Measurements from ENCODE around the gene EYA4.

The EYA4 gene

DNA sequence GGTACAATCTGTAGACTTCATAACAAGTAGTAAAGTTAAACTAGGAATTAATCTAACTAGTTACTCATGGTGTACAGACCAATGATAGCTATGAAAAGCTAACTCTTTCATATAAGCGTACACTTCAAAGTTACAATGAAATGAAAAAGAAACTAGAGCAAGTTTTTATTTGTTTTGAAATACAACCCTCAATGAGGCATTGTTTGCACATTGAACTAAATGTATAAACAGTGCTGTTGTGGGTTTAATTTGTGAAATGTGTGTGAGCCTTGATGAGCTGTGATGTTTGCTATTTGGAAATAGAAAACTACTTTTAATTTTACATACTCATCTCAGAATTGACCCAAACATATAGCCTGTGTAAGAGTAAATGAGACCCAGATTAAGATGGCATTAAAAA, 11.1 kb upstream of the EYA4 start:
- no peak overlapping the region for H3K4me3 Mint-ChIP-seq
- H3K27ac Mint-ChIP-seq = no peak overlapping the region
- no peak for DNase-seq
- H3K27me3 Mint-ChIP-seq = no peaks in the 10 kb centered on the region
- H3K9me3 Mint-ChIP-seq = no peaks in the 10 kb centered on the region
- no peaks in the 10 kb centered on the region for H3K36me3 Mint-ChIP-seq (ENCODE audit: low read depth)
- H3K4me1 Mint-ChIP-seq (ENCODE audit: low read depth) = no peaks in the 10 kb centered on the region

DNA sequence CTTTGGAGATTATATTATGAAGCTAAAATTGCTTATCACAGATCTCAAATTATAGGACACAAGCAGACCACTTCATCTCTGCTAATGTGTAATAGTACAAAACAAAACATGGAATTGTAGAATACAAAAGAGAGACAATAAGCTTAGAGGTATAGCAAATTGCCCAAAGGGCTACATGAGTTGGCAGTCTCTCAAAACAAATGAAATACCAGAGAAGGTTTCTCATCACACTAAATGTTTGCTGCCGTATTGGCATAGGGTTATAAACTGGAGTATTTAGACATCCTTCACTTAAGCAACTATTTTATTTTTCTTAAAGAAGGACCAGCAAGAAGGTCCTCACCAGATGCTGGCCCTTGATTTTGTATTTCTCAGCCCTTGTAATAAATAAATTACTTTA, 5.9 kb upstream of the EYA4 start:
- Mint-ChIP-seq H3K9me3 (no peaks in the 10 kb centered on the region), H3K27ac (no peak overlapping the region), H3K36me3 (ENCODE audit: low read depth) (no peaks in the 10 kb centered on the region), H3K27me3 (peaks cover 12% of the 10 kb centered on the region), H3K4me3 (no peak overlapping the region), H3K4me1 (ENCODE audit: low read depth) (no peaks in the 10 kb centered on the region)
- DNase-seq = no peak

DNA sequence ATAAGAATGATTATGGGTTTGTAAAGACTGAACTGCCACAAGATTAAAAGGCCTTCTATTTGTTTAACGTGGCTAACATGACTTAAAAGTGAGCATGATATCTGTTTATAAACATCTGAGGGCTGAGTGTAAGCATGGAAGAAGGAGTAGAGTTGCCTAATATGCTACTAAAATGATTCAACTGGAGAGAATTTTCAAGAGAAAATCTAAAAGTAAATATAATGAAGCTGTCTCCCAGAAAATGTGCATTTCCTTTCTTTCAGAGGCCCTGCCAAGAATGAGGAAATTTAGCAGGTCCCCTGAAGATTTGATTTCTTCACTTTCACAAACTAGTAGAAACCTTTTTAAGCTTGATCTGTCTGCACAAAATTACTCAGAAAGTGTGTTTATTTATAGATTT, 4.2 kb upstream of the EYA4 start:
- no peak for DNase-seq
- Mint-ChIP-seq H3K4me1 (ENCODE audit: low read depth) (peaks cover 7% of the 10 kb centered on the region), H3K4me3 (no peak overlapping the region), H3K9me3 (no peaks in the 10 kb centered on the region), H3K27me3 (peaks cover 25% of the 10 kb centered on the region), H3K36me3 (ENCODE audit: low read depth) (no peaks in the 10 kb centered on the region), H3K27ac (no peak overlapping the region)

DNA sequence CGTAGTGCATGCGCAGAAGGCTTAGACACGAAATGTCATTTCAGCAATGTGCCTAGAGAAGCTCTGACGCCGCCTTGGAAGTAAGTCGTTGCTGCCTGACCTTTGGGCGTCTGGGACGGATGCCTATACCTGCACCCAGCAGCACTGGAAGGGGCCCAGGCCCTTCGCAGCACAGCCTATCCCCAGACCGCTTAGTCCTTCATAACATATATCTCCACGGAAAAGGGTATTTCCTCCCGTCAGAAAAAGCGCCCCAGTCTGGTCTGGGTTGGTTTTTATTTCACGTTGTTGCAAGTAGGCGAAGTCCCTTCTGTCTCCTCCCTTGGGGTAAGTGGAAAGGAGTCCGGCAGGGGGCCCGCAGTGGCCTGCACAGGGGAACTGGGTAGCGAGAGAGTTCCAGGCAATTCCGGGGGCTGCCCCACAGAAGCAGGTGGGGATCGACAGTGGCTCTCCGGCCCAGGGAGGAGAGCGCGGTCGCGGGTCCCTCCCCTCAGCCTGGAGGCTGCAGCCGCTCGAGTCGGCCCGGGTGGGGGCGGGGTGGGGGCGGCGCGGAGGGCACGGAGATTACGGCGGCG, 559 bp upstream of the EYA4 start:
- no peak for DNase-seq
- no peaks in the 10 kb centered on the region for H3K36me3 Mint-ChIP-seq (ENCODE audit: low read depth)
- H3K4me3 Mint-ChIP-seq = peak overlapping the region; percentile 35
- peaks cover 56% of the 10 kb centered on the region for H3K27me3 Mint-ChIP-seq
- H3K4me1 Mint-ChIP-seq (ENCODE audit: low read depth) = peaks cover 20% of the 10 kb centered on the region
- no peak overlapping the region for H3K27ac Mint-ChIP-seq
- no peaks in the 10 kb centered on the region for H3K9me3 Mint-ChIP-seq

DNA sequence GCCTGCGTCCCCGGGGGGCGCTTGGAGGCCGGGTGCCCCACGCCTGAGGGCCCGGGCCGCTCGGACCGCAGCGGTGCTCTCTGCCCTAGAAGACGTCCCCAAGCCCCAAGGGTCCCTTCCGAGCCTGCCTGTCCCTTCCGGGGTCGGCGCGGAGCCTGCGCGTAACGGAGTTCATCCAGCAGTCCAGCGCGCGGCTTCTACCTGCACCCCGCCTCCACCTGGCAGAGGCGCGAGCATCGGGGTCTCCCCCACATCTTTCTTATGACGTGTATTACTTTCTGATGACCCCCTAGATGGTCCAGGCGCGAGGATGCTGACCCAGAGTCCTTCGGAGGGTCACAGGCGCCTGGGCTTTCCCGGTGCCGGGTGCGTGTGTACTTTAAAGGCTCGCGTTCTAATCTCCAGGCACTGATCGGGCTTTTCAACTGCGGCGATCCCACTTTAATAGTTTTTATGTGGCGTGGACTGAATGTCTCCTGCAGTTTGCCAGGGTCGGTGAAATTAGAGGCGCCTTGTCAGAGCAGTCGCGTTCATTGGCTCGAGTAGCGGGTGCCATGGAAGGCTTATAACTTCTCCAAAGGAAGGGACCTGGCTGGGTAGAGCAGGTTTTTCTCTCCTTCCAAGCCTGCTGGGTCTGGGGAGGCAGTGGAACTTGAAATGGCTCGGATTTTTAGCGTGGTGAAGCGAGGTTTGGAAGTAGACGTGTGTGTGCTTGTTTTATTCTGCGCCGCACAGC, 912 bp downstream of the EYA4 start:
- peak overlapping the region; percentile 3 for H3K4me3 Mint-ChIP-seq
- peak; percentile 29 for DNase-seq
- H3K36me3 Mint-ChIP-seq (ENCODE audit: low read depth) = no peaks in the 10 kb centered on the region
- no peaks in the 10 kb centered on the region for H3K9me3 Mint-ChIP-seq
- H3K27ac Mint-ChIP-seq = no peak overlapping the region
- peaks cover 20% of the 10 kb centered on the region for H3K4me1 Mint-ChIP-seq (ENCODE audit: low read depth)
- peaks cover 60% of the 10 kb centered on the region for H3K27me3 Mint-ChIP-seq

DNA sequence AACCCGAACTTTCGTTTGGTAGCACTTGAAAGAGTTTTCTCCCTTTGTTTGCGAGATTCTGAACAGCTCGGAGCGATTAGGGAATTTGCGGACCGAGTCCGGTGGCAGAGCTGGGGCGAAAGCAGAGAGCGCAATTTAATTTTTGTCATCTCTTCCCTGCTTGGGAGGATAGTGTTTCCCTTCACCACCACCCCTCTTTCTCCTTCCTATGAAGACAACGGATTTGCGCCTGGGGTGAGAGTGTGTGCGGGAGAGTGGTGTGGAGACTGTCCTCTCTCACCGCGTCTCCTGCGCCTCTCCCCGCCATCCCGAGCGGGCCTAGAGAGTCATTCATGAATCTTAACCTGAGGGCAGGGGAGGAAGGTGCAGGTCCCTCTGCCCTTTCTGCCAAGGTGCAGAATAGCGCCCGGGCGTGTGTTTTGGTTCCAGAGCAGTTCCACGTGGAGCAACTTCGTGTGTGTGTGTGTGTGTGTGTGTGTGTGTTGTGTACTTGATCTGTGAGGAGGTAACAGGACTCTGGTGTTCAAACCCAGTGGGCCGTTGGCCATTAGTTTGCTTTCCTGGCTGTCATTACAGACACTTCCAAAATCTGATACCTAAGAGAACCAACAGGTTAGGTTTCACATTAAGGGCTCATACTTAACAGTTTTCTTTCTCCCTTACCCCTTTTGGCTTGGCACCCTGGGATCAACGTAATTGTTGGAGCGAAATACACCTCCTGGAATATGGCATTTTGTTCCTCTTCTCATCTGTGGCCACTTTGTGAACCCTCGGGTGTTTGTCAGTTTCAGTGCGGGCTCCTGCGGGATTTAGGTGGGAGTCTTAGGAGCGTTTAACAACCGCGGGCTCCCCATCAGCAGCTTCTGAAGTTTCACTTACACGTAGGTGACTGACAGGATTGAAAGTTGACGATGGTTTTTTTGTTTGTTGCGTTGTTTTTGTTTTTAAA, 1.8 kb downstream of the EYA4 start:
- H3K36me3 Mint-ChIP-seq (ENCODE audit: low read depth) = no peaks in the 10 kb centered on the region
- no peaks in the 10 kb centered on the region for H3K9me3 Mint-ChIP-seq
- peaks cover 20% of the 10 kb centered on the region for H3K4me1 Mint-ChIP-seq (ENCODE audit: low read depth)
- H3K27ac Mint-ChIP-seq = no peak overlapping the region
- H3K27me3 Mint-ChIP-seq = peaks cover 67% of the 10 kb centered on the region
- DNase-seq = no peak
- peak overlapping the region; percentile 3 for H3K4me3 Mint-ChIP-seq

DNA sequence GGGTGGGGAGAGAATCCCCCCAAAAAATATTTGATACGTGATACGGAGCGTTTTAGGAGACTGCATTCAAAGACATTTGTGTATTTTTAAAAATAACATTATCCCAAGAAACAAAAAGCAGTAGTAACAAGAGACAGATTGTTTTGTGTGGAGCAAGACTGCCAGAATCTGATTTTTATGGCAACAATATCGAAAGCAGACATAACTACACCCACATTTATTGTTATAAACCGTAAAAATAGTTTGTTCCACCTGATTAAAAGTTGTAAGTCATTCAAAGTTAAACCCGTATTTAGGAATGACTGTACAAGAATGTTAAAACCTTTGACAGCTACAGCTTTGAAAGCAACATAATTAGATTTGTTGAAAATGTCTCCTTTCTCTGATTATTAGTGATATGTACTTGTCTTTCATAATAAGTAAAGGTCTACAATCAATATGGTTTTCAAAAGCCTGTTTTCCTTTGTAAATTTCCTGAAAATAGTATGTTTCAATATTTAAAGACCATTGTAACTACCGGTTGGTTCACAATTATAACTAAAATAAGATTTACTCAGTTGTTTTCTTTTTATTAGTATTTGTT, 2.7 kb downstream of the EYA4 start:
- peaks cover 20% of the 10 kb centered on the region for H3K4me1 Mint-ChIP-seq (ENCODE audit: low read depth)
- no peak overlapping the region for H3K4me3 Mint-ChIP-seq
- H3K27me3 Mint-ChIP-seq = peaks cover 71% of the 10 kb centered on the region
- no peaks in the 10 kb centered on the region for H3K36me3 Mint-ChIP-seq (ENCODE audit: low read depth)
- no peak overlapping the region for H3K27ac Mint-ChIP-seq
- no peaks in the 10 kb centered on the region for H3K9me3 Mint-ChIP-seq
- DNase-seq = no peak

DNA sequence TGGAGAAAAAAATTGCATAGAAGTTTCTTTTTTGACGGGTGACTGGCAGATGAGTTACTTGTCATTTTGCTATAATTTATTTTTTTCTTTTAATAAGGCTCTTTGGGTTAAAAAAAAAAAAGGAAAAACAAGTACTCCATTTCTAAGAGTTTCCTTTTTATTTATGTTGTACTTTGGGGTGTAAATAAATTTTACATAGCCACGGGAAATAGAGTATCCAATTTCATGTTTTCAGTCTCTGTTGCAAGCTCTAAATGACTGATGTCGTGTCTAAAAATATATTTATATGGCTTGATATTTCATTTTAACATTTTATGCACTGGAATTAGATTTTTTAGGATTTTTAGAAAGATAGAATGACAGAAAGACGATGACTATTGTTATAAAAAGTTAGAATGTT, 3.4 kb downstream of the EYA4 start:
- Mint-ChIP-seq H3K36me3 (ENCODE audit: low read depth) (no peaks in the 10 kb centered on the region), H3K4me3 (no peak overlapping the region), H3K9me3 (no peaks in the 10 kb centered on the region), H3K27me3 (peaks cover 72% of the 10 kb centered on the region), H3K27ac (no peak overlapping the region), H3K4me1 (ENCODE audit: low read depth) (peaks cover 20% of the 10 kb centered on the region)
- no peak for DNase-seq

DNA sequence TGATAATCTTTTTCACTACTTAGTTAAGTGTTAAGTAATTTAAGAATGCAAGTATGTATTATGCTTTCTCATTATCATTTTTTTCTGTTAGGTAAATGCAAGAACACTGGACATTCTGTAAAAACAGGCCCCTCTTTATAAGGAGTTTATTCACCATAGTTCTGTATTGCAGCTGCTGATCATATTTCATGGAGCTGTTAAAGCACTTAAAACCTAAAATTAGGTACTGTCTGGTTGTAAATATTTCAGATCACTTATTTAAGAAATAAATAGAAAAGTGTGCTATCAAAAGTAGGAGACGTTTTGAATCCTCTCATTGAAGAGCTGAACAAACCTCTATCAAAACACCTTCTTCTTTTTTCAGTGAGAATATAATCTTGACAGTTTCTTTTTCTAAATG, 3.9 kb downstream of the EYA4 start:
- no peak overlapping the region for H3K27ac Mint-ChIP-seq

DNA sequence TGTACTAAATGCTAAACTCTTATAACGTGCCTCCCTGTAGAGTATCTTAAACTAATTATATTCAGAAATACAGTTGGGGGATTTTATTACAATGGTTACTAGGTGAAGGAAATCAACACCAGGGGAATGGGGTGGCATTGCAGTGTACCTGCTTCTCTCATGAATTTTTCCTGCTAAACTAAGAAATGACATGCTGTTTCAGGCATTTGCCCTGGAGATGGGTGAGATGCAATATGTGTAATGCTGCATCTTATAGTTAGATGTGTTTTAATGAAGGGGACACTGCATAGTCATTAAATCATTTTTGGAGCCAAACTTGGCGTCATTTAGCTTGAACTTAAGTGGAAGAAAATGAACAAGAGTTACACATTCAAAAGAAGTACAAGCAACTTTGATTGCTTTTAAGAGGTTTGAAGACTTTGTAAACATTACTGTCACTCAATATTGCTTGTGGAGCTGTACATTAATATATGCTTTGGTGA, 4.3 kb downstream of the EYA4 start:
- Mint-ChIP-seq H3K36me3 (ENCODE audit: low read depth) (no peaks in the 10 kb centered on the region), H3K9me3 (no peaks in the 10 kb centered on the region), H3K4me1 (ENCODE audit: low read depth) (peaks cover 18% of the 10 kb centered on the region), H3K4me3 (no peak overlapping the region), H3K27ac (no peak overlapping the region), H3K27me3 (peaks cover 69% of the 10 kb centered on the region)
- DNase-seq = no peak

More for the DNA sequence above, 3.9 kb downstream of the EYA4 start:
- Mint-ChIP-seq H3K4me3 (no peak overlapping the region), H3K27me3 (peaks cover 72% of the 10 kb centered on the region), H3K4me1 (ENCODE audit: low read depth) (peaks cover 20% of the 10 kb centered on the region), H3K36me3 (ENCODE audit: low read depth) (no peaks in the 10 kb centered on the region), H3K9me3 (no peaks in the 10 kb centered on the region)
- no peak for DNase-seq

DNA sequence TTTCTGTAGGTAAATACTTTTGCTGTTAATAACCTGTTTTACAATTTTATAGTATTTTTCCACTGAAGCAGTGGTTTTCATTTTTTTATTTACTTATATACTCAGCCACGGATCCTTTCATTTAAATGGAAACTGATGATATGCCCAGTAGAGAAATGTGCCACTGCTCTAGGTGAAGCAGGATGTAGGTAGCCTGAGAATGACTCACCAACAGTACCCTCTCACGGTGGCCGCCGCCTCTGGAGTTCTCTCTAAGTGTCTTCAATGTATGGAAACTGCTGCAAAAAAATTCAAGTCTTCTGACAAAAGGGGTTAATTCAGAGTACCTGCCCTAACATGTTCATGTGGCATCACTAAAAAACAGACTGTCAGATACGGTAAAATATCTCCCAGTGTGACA, 6.4 kb downstream of the EYA4 start:
- Mint-ChIP-seq H3K4me1 (ENCODE audit: low read depth) (peaks cover 6% of the 10 kb centered on the region), H3K9me3 (no peaks in the 10 kb centered on the region), H3K4me3 (no peak overlapping the region), H3K27ac (no peak overlapping the region), H3K27me3 (peaks cover 52% of the 10 kb centered on the region), H3K36me3 (ENCODE audit: low read depth) (no peaks in the 10 kb centered on the region)
- DNase-seq = no peak

DNA sequence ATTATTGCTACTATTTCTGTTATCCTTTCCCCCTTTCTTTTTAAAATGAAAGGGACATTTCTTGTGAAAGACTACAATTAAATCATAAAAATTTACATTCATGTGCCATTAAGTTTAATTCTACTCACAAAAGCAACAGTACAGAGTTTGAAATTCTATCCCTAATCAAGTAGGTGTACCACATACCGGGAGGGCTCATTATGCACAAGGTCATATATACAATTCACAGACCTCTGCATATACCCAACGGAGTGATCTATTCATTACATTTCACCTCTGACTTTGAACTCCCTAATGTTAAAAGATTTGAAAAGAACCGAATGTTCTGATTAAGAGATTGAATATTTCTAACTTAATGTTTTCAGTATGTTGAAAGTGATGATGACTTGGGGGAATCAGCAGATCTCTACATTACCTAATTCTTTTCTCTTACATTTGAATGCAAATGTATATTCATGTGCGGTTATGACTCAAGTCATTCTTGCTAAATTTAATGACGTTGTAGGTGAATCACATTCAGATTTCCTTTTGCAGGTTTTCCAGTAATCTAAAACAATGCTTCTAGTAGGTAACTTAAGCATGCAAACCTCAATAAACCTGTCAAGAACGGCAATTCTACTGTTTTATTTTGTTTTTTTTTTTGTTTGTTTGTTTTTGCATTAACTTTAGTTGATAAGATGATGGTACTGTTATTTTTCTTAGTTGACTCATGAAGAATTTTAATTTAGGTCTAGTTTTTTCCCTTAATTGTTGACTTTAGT, 7.3 kb downstream of the EYA4 start:
- Mint-ChIP-seq H3K4me1 (ENCODE audit: low read depth) (no peaks in the 10 kb centered on the region), H3K36me3 (ENCODE audit: low read depth) (no peaks in the 10 kb centered on the region), H3K27ac (no peak overlapping the region), H3K9me3 (no peaks in the 10 kb centered on the region), H3K4me3 (no peak overlapping the region), H3K27me3 (peaks cover 47% of the 10 kb centered on the region)
- no peak for DNase-seq

DNA sequence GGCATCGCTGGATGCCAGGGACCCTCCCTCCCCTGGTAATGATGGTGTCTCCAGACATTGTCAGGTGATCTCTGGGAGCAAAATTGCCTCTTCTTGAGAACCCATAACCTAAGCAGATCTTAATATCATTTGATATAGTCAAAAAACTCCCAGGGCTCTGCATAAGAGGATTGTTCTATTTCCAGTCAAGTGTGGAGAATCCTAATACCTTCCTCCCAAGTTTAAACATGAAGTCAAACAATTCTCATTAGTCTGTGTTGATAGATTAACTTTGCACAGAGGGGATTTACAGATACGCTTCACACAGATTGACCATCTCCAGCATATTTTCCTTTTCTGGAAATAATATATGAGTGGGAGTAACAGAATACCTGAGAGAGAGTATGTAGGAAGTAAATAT, 10.5 kb downstream of the EYA4 start:
- Mint-ChIP-seq H3K27me3 (peaks cover 29% of the 10 kb centered on the region), H3K4me3 (no peak overlapping the region), H3K36me3 (ENCODE audit: low read depth) (no peaks in the 10 kb centered on the region), H3K27ac (no peak overlapping the region), H3K4me1 (ENCODE audit: low read depth) (no peaks in the 10 kb centered on the region), H3K9me3 (no peaks in the 10 kb centered on the region)
- no peak for DNase-seq

Data from activated T-cell treated with anti-CD3 and anti-CD28 coated beads, Interleukin-2, amount 50 U/mL, for 24 hours (primary cell).